GM12878 (cell line): ENCODE data around the gene BIRC3. TPM values are rescaled to one million over a fixed set of nuclear protein-coding genes. Genes with fewer than 3 reads are reported as not detected.

ENCODE experiments used
- ATAC-seq: fragments of 200-7000 bp; cut with Tn5 transposase; 3 replicates; pipeline ENCODE4 v1.9.1; 2020; ENCODE audit warnings: mild to moderate bottlenecking, moderate library complexity
- BruUV-seq: library from RNA; stranded (reverse); fragments of 400-500 nt; replicated peaks from 2 replicates; lab custom pipeline; 2021; lab: Mats Ljungman, UMichigan
- CTCF ChIA-PET: fragments of 300-600 bp; sonication (Branson Sonifier 250); formaldehyde crosslinking; extraction: SDS; loops from one replicate; lab custom pipeline; 2021; ENCODE audit warnings: inconsistent platforms; lab: Yijun Ruan, JAX
- POLR2A ChIA-PET: fragments of 350-600 bp; formaldehyde crosslinking; extraction: SDS; loops from one replicate; lab custom pipeline; 2021; ENCODE audit warnings: inconsistent platforms; lab: Charles Lee
- RAD21 ChIA-PET: fragments of 300-600 bp; sonication (Branson Sonifier 250); formaldehyde crosslinking; loops from one replicate; lab custom pipeline; 2023; ENCODE audit warnings: antibody characterized with exemption; ENCODE audit not compliant: unreplicated experiment; lab: Charles Lee
- SMC1A ChIA-PET: fragments of 300-600 bp; sonication (Branson Sonifier 250); formaldehyde crosslinking; loops from one replicate; lab custom pipeline; 2023; ENCODE audit not compliant: unreplicated experiment, uncharacterized antibody; lab: Charles Lee
- DNase-seq: peaks from one replicate; pipeline ENCODE4 v3.0.0-alpha.2; 2011; ENCODE audit warnings: low read depth, low spot score
- FAIRE-seq: peaks from 3 replicates; lab custom pipeline; 2011; peaks lifted over from hg19 to GRCh38; lab: Jason Lieb, UNC
- H2AFZ ChIP-seq: 2 replicates; pipeline ENCODE4 v1.6.0; 2011; ENCODE audit warnings: low read depth, low read length, control low read depth; ENCODE audit not compliant: control insufficient read depth
- H3K27ac ChIP-seq: 2 replicates; pipeline ENCODE4 v1.5.1; 2011; ENCODE audit warnings: control low read depth; ENCODE audit not compliant: control insufficient read depth, insufficient read depth
- H3K27me3 ChIP-seq, 2 experiments: replicated peaks in 1 of 2; 2 replicates each; pipeline versions ENCODE4 v1.6.0 to v1.6.1; 2011; ENCODE audit warnings: low read length in 1 of 2; ENCODE audit not compliant: control insufficient read depth in 2 of 2, insufficient read depth in 2 of 2
- H3K36me3 ChIP-seq, 2 experiments: 2 replicates each; pipeline ENCODE4 v1.5.1; 2011; ENCODE audit warnings: low read length in 1 of 2; ENCODE audit not compliant: control insufficient read depth in 2 of 2, insufficient read depth in 2 of 2
- H3K4me1 ChIP-seq: 2 replicates; pipeline ENCODE4 v1.6.1; 2011; ENCODE audit warnings: mild to moderate bottlenecking, low read length, moderate library complexity, mixed read lengths; ENCODE audit not compliant: control insufficient read depth, insufficient read depth
- H3K4me2 ChIP-seq: 2 replicates; pipeline ENCODE4 v1.6.0; 2011; ENCODE audit warnings: control low read depth; ENCODE audit not compliant: control insufficient read depth, insufficient read depth
- H3K4me3 ChIP-seq: fragments of 200-600 bp; sonication (generic); 2 replicates; pipeline ENCODE4 v1.5.1; 2016
- H3K79me2 ChIP-seq: 2 replicates; pipeline ENCODE4 v1.6.0; 2011; ENCODE audit warnings: low read length; ENCODE audit not compliant: control insufficient read depth, insufficient read depth
- H3K9ac ChIP-seq: 2 replicates; pipeline ENCODE4 v1.8.0; 2011; ENCODE audit warnings: low read length, control low read depth, mixed read lengths; ENCODE audit not compliant: control insufficient read depth, insufficient read depth
- H3K9me3 ChIP-seq: replicated peaks from 3 replicates; pipeline ENCODE4 v1.5.1; 2011; ENCODE audit warnings: mild to moderate bottlenecking, low read length; ENCODE audit not compliant: control insufficient read depth, insufficient read depth
- H4K20me1 ChIP-seq: 2 replicates; pipeline ENCODE4 v1.6.0; 2011; ENCODE audit not compliant: control insufficient read depth, insufficient read depth
- CBX5 ChIP-seq: sonication (generic); IDR thresholded peaks from 2 replicates; pipeline ENCODE4 v1.6.1; 2016; ENCODE audit warnings: low read depth, moderate library complexity, mild to moderate bottlenecking, inconsistent platforms
- CREB1 ChIP-seq: IDR thresholded peaks from 2 replicates; pipeline ENCODE4 v1.6.1; 2012; ENCODE audit warnings: low read depth, mild to moderate bottlenecking, inconsistent platforms
- ESRRA ChIP-seq: IDR thresholded peaks from 2 replicates; pipeline ENCODE4 v1.6.1; 2012; ENCODE audit warnings: mild to moderate bottlenecking, low read length, improper control_type of control experiment
- FOS ChIP-seq: IDR thresholded peaks from 3 replicates; pipeline ENCODE4 v1.6.1; 2011; ENCODE audit warnings: borderline replicate concordance; ENCODE audit not compliant: insufficient read length; ENCODE audit errors: extremely low read depth
- FOXM1 ChIP-seq: IDR thresholded peaks from 2 replicates; pipeline ENCODE4 v1.6.1; 2012; ENCODE audit warnings: low read depth, mild to moderate bottlenecking, inconsistent platforms, low read length, moderate library complexity
- HDAC6 ChIP-seq: fragments of 200-600 bp; sonication (generic); IDR thresholded peaks from one replicate; pipeline ENCODE4 v1.8.0; 2017; ENCODE audit warnings: antibody characterized with exemption; ENCODE audit not compliant: unreplicated experiment
- MLLT1 ChIP-seq: fragments of 450-650 bp; IDR thresholded peaks from 2 replicates; pipeline ENCODE4 v1.6.1; 2016; ENCODE audit warnings: mild to moderate bottlenecking
- MTA3 ChIP-seq: IDR thresholded peaks from 2 replicates; pipeline ENCODE4 v1.6.1; 2012; ENCODE audit warnings: low read length, inconsistent platforms, borderline replicate concordance
- MYB ChIP-seq: fragments of 150-350 bp; IDR thresholded peaks from 2 replicates; pipeline ENCODE4 v1.6.1; 2014; ENCODE audit warnings: mild to moderate bottlenecking, low read depth, low read length, borderline replicate concordance
- NFXL1 ChIP-seq: fragments of 450-650 bp; IDR thresholded peaks from 2 replicates; pipeline ENCODE4 v1.6.1; 2017; ENCODE audit warnings: antibody characterized with exemption, mild to moderate bottlenecking, borderline replicate concordance
- NFYB ChIP-seq: IDR thresholded peaks from 2 replicates; pipeline ENCODE4 v1.6.1; 2011; ENCODE audit warnings: low read depth, mild to moderate bottlenecking, low read length, improper control_type of control experiment, moderate library complexity; ENCODE audit not compliant: insufficient read depth
- NRF1 ChIP-seq: conservative IDR thresholded peaks from 2 replicates; pipeline ENCODE4 v1.6.1; 2011; ENCODE audit warnings: mild to moderate bottlenecking, low read depth, low read length, improper control_type of control experiment
- RAD51 ChIP-seq: fragments of 450-650 bp; IDR thresholded peaks from 2 replicates; pipeline ENCODE4 v1.6.1; 2016; ENCODE audit warnings: moderate library complexity, mild to moderate bottlenecking, inconsistent platforms
- SIX5 ChIP-seq: IDR thresholded peaks from 2 replicates; pipeline ENCODE4 v1.6.1; 2011; ENCODE audit warnings: mild to moderate bottlenecking, low read depth, low read length, moderate library complexity; ENCODE audit not compliant: severe bottlenecking
- SKIL ChIP-seq: fragments of 450-650 bp; IDR thresholded peaks from 2 replicates; pipeline ENCODE4 v1.6.1; 2017; ENCODE audit warnings: mild to moderate bottlenecking, low read depth, inconsistent platforms; ENCODE audit not compliant: poor library complexity, severe bottlenecking
- TARDBP ChIP-seq: IDR thresholded peaks from 2 replicates; pipeline ENCODE4 v1.6.1; 2016; ENCODE audit warnings: borderline replicate concordance
- TCF12 ChIP-seq: IDR thresholded peaks from 2 replicates; pipeline ENCODE4 v1.6.1; 2011; ENCODE audit warnings: low read depth, mild to moderate bottlenecking, low read length
- ZBTB33 ChIP-seq: fragments of 450-650 bp; IDR thresholded peaks from 2 replicates; pipeline ENCODE4 v1.6.1; 2017; ENCODE audit warnings: mild to moderate bottlenecking
- ZSCAN29 ChIP-seq: fragments of 450-650 bp; IDR thresholded peaks from 2 replicates; pipeline ENCODE4 v1.6.1; 2017; ENCODE audit warnings: mild to moderate bottlenecking, moderate library complexity
- WGBS: methylation state at CpG from one replicate; pipeline ENCODE4 v1.1.6; 2016; ENCODE audit warnings: low lambda C conversion rate; ENCODE audit not compliant: insufficient replicate concordance, insufficient coverage; ENCODE audit errors: missing lambda C conversion rate; 5-methylcytosine and 5-hydroxymethylcytosine counted together
- in situ Hi-C: fragments of 300-500 bp; cut with MboI; formaldehyde crosslinking; loops from 9 replicates; pipeline ENCODE4 v1.14.3; 2018; ENCODE audit warnings: mixed read lengths
- intact Hi-C: fragments of 100-400 bp; cut with micrococcal nuclease; formaldehyde crosslinking; loops from one replicate; pipeline ENCODE4 v1.14.2; 2022; ENCODE audit not compliant: unreplicated experiment
- polyA plus RNA-seq, 11 experiments: library from polyadenylated mRNA; depleted of rRNA in 4 of 11; unstranded in 6 of 11; stranded (reverse) in 5 of 11; fragments of >200 nt; fragmentation: Nextera tagmentation in 4 of 11; fragmentation: Illumina TruSeq in 1 of 11; extraction: Ambion mirVana in 4 of 11; extraction: Trizol in 1 of 11; gene quantifications; 1 replicate in 1 of 11; 2 replicates in 10 of 11; pipeline versions ENCODE4 v1.2.1 to v1.2.3, GENCODE V29; 2011 to 2016; ENCODE audit warnings: inconsistent platforms in 2 of 11, missing spikeins in 2 of 11, low read depth in 1 of 11
- total RNA-seq, 4 experiments: library from RNA; depleted of rRNA in 3 of 4; stranded (reverse); fragments of >200 nt in 3 of 4; fragmentation: Illumina TruSeq in 1 of 4; extraction: Trizol in 1 of 4; gene quantifications; 2 replicates each; pipeline versions ENCODE4 v1.2.1 to v1.2.3, GENCODE V29; 2013 to 2021

BIRC3 gene
- total and polyA plus RNA-seq, 10 of the 15 experiments (the other 5 are each of a cell fraction or from before 2014, with no cell fraction given), result 42.1 to 351 (median 83.7) TPM

GRCh38 chr11:102360681-102361080, 43.4 kb downstream of the BIRC3 start:
- H4K20me1 ChIP-seq, result no peaks in the 10 kb centered on the region
- TF ChIP-seq FOS (no peak), ZSCAN29 (no peak), SKIL (no peak), ZBTB33 (no peak), MLLT1 (no peak), HDAC6 (no peak), FOXM1 (no peak), RAD51 (no peak), NFYB (no peak), MYB (no peak), ESRRA (no peak), TCF12 (no peak), MTA3 (no peak), CREB1 (no peak), SIX5 (no peak), NFXL1 (no peak), CBX5 (no peak), NRF1 (no peak), TARDBP (no peak)
- POLR2A ChIA-PET, result interaction anchor here (0.9 to 1.6 kb wide), 5 partner anchors 11 to 91 kb away, joined by 3 to 6 read pairs (median 4); no protein-coding TSS in a partner anchor
- H3K27me3 ChIP-seq, result no peaks in the 10 kb centered on the region
- CTCF ChIA-PET, result interaction anchor here (0.8 to 3.3 kb wide), 9 partner anchors 11 to 252 kb away, joined by 3 to 19 read pairs (median 8); no protein-coding TSS in a partner anchor
- H3K4me1 ChIP-seq, result no peaks in the 10 kb centered on the region
- in situ Hi-C loops, result no loop called here
- no peak; the same call in 1 of the 3 replicates for ATAC-seq
- H3K9ac ChIP-seq, result no peak overlapping the region
- RAD21 ChIA-PET, result interaction anchor here (0.6 to 3.8 kb wide), 3 partner anchors 19 to 280 kb away, joined by 3 to 13 read pairs (median 4); no protein-coding TSS in a partner anchor
- BruUV-seq, result no TSS peak
- intact Hi-C loops, result no loop called here
- H2AFZ ChIP-seq, result no peak overlapping the region
- no peak for FAIRE-seq
- H3K9me3 ChIP-seq, result peaks cover 6% of the 10 kb centered on the region; the same call in 2 of the 3 replicates
- H3K4me3 ChIP-seq, result no peak overlapping the region
- H3K36me3 ChIP-seq, result peaks cover 4 to 18% of the 10 kb centered on the region in 2 experiments
- H3K4me2 ChIP-seq, result no peak overlapping the region
- H3K79me2 ChIP-seq, result no peaks in the 10 kb centered on the region; the same call in 1 of the 2 replicates
- 92% methylated on average over 3 of the region's 3 CpGs for WGBS
- SMC1A ChIA-PET, result interaction anchor here (0.6 to 5.2 kb wide), 7 partner anchors 9 to 446 kb away, joined by 3 to 37 read pairs (median 6); no protein-coding TSS in a partner anchor
- no peak for DNase-seq
- no peak overlapping the region for H3K27ac ChIP-seq
